Measurements from ENCODE around the gene ANO6.

GRCh38 chr12:45483571-45483970, 267.7 kb downstream of the ANO6 start:
- no peak for TF ChIP-seq GABPA (IDR thresholded peaks at IDR 0.05 in 1 of 2, conservative IDR thresholded peaks at IDR 0.05 in 1 of 2)
- no peak for TF ChIP-seq CTCF (IDR thresholded peaks at IDR 0.05; ENCODE audit: low read depth, low read length, missing input control)
- TF ChIP-seq RXRA (IDR thresholded peaks at IDR 0.05) = no peak
- no peak for TF ChIP-seq RAD21 (IDR thresholded peaks at IDR 0.05)
- TF ChIP-seq YY1 (IDR thresholded peaks at IDR 0.05) = no peak
- no peak for TF ChIP-seq ATF3 (IDR thresholded peaks at IDR 0.05)
- no peak for TF ChIP-seq EGR1 (IDR thresholded peaks at IDR 0.05; ENCODE audit: low read depth in 2 of 2)
- TF ChIP-seq MAX (IDR thresholded peaks at IDR 0.05) = no peak
- TF ChIP-seq JUND (IDR thresholded peaks at IDR 0.05) = no peak
- TF ChIP-seq TAF1 (conservative IDR thresholded peaks at IDR 0.05) = no peak
- no peak for TF ChIP-seq REST (IDR thresholded peaks at IDR 0.05)
- no peak for TF ChIP-seq HNF4A (conservative IDR thresholded peaks at IDR 0.05)
- no peak for TF ChIP-seq SP1 (IDR thresholded peaks at IDR 0.05)
- no peak for TF ChIP-seq ZBTB33 (IDR thresholded peaks at IDR 0.05)

Data from liver (tissue), 3 donors.